Renal cortex interstitium (tissue), 11 donors: ENCODE measurements around the gene AK8. TPM values are rescaled to one million over a fixed set of nuclear protein-coding genes. Genes with fewer than 3 reads are reported as not detected.

Experiments
- DNase-seq, 11 donors: peaks; one replicate each; pipeline ENCODE4 v3.0.0-alpha.2; 2013; ENCODE audit warnings: low read depth in 9 of 11, low spot score in 4 of 11; ENCODE audit errors: extremely low read depth in 1 of 11
- polyA plus RNA-seq, 3 donors: library from polyadenylated mRNA; unstranded; fragments of 120-200 nt; gene quantifications; one replicate each; pipeline ENCODE4 v1.2.1, GENCODE V29; 2013; ENCODE audit not compliant: insufficient read length in 3 of 3

Gene AK8
- polyA plus RNA-seq, 3 donors, result 4.1 to 5.0 (median 4.2) TPM

DNA sequence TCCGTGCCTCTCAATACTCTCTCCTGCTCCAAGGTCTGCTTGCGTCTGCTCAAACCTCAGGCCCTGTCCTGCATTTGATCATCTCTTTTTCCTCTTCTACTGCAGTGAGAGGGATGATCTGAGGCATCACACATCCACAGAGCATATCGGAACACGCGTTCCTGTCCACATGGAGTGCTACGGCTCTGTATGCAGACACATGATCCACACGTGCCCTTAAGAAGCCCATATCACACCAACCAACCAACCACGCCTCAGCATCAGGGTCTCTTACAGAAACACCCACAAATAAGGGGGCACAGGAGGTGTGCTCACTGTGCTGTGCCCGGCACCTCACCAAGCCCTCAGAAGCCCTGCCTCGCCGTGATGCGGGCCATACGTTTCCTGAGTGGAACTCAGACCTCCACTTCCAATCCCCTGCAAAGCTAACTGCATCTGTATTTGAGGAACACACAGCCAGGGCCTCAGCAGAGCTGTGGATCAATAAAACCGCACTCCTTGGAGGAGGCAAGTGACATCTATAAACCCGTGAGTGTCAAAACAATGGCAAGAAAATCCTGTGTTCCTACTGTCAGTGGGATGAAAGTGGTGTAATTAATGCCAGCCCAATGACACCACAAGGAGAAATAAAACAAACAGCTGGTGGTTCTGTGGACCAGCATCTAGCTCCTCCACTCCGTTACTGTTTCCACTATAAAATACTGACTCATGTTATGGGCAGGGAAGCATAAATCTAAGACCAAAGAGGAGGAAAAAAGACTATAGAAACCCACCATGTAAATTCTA lies 40.4 kb downstream of the AK8 start:
- DNase-seq, result no peak

- DNase-seq, result no peak
These were observed 43.7 kb downstream of the AK8 start for GRCh38 chr9:132834343-132834742.

DNA sequence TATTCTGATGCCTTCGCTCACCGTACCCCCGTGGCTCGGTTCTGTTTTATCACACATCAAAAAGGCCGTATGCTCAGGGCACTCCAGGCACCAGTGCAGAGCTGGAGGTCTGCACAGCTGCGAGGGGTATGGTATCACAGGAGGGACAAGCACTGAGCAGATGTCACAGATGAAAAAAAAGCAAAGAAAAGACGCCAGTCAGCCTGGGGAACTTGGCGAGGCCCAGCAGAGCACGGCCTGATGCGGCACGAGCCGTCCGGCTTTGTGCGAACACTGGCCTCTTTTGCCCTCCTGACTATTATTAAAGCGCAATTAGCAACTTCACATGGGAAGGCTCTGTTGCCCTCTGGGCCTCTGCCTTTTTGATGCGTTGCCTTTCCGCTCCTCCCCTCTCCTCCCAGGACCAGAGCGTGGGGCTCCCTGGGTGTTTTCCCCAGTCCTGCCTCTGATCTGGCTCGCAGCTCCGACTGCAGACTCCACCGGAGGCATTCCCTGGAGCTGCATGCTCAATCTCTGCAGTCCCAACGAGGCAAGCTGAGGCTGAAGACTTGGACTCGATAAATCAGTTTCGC lies 44.4 kb downstream of the AK8 start:
- no peak for DNase-seq

DNA sequence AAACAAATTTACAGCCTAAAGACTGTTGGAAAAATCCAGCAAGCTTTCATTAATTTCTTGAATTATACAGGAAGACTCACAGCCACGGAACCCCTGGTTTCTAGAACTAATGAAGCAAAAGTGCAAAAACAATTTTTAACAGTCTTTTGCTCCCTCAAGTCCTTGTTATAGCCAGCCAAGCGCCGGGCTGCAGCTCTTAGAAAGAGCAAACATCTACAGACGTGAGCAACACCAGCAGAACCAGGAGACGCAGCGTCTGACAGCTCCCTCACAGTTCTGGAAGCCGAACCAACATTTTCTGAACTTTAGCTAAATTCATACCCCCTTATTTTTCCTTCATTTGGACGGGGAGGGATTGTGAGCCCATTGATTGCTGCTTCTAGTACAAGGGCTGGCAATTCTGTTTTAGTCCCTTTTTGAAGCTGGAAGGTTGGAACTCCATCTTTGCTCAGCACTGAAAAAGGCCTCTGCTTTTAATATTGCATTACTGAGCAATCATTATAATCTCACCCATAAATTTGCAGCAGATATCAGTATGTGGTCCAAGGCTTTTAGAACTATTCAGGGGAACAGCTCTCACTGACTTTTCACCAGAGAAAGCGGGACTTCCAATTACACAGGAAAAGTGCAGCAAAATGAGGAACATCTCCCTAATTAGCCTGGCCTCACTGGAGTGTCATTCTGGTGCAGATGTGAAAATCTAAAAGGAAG lies 45.8 kb downstream of the AK8 start:
- no peak for DNase-seq

DNA sequence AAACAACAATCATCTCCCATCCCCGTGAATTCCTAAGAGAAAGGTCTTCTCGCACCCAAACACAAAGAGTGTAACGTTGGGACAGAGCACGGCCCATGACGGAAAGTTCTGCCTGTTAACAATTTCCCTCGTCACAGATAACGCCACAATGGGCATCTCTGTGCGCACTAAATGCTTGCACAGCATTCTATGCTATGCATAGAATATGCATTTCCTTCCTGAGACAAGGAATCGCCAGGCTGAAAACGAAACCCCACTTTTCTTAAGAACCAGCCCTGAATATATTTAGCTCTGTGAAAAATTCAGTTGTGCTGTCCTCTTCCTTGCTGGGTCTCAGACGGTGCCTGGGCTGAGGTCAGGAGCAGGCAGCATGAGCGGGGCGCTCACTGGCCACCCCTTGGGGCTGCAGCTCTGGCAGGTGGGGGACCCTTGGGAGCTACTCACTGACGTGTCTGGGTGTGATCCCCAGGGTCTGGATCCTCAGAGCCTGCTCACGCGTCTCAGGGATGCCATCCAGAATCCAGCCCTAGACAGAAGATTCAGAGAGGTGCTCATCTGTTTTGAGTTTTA lies 49.8 kb downstream of the AK8 start:
- DNase-seq, result no peak

GRCh38 chr9:132827366-132827765 lies 50.7 kb downstream of the AK8 start:
- DNase-seq, result no peak

GRCh38 chr9:132826621-132827365 lies 51.3 kb downstream of the AK8 start:
- no peak for DNase-seq

DNA sequence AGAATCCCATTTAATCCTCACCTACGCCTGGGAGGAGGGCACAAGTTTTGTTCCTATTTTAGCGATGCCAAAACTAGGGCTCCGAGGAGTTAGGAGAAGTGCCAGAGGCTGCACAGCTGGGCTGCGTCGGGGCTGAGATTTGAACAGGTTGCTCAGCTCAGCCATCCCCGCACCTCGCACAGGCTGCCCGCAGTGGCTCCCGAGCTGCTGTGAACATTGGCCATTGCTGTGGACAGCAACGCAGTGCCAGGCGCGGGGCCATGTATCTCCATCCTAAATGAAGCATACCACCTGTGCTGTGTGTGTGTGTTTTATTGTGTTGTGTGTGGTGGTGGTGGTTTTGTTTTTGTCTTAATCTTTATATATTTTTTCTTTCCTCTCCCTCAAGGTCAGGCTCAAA lies 52.0 kb downstream of the AK8 start:
- no peak for DNase-seq

- DNase-seq, result no peak
These were observed 52.7 kb downstream of the AK8 start for GRCh38 chr9:132825430-132825829.

GRCh38 chr9:132824951-132825350 lies 53.1 kb downstream of the AK8 start:
- DNase-seq, result no peak

GRCh38 chr9:132824151-132824550 lies 53.9 kb downstream of the AK8 start:
- DNase-seq, result no peak

DNA sequence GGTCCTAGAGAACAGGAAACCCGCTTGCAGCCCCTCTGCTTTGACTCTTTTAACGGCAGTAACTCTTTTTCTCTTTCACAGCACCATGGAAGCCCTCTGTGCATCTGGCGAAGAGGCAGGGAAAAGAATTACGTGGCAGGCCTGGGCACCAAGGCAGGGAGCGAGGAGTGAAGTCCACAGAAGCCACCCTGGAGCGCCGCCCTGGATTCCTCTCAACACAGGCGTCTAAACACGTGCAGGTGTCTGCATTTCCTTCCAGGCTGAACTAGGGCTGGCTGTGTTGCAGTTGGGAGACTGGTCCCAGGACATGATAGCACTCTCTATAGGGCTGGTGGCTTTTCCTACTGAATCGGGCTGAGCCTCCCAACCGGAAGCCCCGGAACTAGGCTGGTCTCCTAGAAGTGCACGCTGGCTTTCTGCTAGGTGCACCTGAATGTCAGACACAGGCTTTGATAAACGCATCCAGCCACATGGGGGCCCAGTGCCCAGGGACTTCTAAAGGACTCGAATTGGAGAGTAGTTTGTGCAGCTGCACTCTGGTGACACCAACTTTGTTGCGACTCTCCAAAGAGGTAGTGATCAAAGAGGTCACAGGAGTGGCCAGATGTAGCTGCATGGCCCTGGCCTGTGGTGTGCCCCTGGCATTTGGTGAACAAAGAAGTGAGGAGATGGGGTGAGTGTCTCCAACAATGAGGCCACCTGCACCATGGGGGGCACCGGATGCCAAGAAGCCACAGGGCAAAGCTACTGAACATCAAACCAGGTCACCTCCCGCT lies 54.5 kb downstream of the AK8 start:
- DNase-seq, result no peak

GRCh38 chr9:132820169-132820944 lies 57.7 kb downstream of the AK8 start:
- no peak for DNase-seq

DNA sequence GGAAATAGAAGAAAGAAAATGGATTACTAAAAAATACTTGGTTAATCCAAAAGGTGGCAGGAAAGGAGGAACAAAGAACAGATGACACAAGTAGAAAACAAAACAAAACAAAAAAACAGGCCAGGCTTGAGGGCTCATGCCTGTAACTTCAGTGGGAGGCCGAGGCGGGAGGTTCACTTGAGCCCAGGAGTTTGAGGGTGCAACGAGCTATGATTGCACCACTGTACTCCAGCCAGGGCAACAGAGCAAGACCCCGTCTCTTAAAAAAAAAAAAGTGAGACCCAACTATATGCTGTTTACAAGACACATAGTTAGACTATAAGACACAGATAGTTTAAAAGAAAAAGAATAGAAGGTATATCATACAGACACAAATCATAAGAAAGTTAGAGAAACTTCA lies 59.5 kb downstream of the AK8 start:
- no peak for DNase-seq

DNA sequence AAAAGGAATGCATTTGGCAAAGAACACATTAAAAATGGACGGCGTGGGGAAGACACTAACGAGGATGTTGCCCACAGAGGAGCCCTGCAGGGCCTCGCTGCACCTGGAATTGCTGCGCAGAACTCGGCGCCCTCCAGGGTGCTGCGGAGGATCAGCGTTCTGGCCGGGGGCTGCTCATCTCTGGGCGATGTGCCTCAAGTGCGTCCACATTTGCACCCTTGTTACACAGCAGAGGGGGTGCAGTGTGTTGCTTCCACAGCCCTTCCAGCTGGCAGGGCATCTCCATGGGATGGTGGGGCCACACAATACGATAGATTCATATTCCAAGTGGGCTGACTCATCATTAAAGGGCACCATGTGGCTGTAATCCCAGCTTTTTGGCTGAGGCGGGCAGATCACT lies 63.1 kb downstream of the AK8 start:
- no peak for DNase-seq

DNA sequence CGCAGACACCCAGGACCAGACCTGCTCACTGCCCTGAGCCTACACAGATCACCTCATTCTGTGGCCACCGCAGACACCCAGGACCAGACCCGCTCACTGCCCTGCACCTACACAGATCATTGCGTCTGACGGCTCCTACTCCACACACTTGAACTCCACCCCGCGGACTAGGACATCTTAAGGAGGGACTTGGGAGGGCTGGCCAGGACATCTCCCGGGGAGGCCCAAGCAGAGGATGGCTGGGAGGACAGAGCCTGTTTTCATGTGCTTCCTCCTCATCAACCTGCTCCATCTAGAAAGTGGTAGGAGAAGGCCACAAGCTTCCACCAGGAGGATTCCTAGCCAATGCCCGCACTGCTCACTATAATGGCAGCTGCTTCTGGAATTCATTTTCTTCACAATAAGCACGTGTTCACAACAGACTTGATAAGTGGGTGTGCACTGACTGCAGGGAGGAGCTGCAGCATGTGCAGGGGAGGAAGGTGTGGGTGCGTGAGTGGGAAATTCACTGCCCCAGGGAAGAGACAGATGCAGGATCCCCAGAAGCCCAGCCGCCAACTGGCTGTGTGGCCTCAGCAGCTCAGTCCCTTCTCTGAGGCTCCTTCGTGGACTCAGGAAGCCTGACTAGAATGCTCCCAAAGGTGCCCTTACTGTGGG lies 64.8 kb downstream of the AK8 start:
- DNase-seq, result no peak

GRCh38 chr9:132811985-132812384 lies 66.1 kb downstream of the AK8 start:
- DNase-seq, result no peak
